ENCODE data around the gene TEAD3.

Gene TEAD3

GRCh38 chr6:35470663-35471120 lies 26.2 kb downstream of the TEAD3 start:
- DNase-seq: no peak
- TF ChIP-seq POLR2A (IDR thresholded peaks at IDR 0.05; ENCODE audit: low read length) (no peak), GATA1 (IDR thresholded peaks at IDR 0.05; ENCODE audit: low read depth, low read length) (no peak)

GRCh38 chr6:35469751-35470662 lies 26.9 kb downstream of the TEAD3 start:
- TF ChIP-seq POLR2A (IDR thresholded peaks at IDR 0.05; ENCODE audit: low read length) (no peak), GATA1 (IDR thresholded peaks at IDR 0.05; ENCODE audit: low read depth, low read length) (no peak)
- DNase-seq: peak; percentile 32 to 47

GRCh38 chr6:35468980-35469750 lies 27.7 kb downstream of the TEAD3 start:
- no peak for TF ChIP-seq GATA1 (IDR thresholded peaks at IDR 0.05; ENCODE audit: low read depth, low read length)
- TF ChIP-seq POLR2A (IDR thresholded peaks at IDR 0.05; ENCODE audit: low read length): no peak
- peak; percentile 48 to 62 for DNase-seq

GRCh38 chr6:35468181-35468979 lies 28.5 kb downstream of the TEAD3 start, which contains the start of gene RPL10A:
Gene RPL10A, plus strand, starts transcription at chr6:35468401. Its CDS starts 34 bp downstream, at chr6:35468435.
- peak; percentile 98 for DNase-seq
- TF ChIP-seq POLR2A (IDR thresholded peaks at IDR 0.05; ENCODE audit: low read length) (peak; percentile 99), GATA1 (IDR thresholded peaks at IDR 0.05; ENCODE audit: low read depth, low read length) (no peak)

GRCh38 chr6:35465646-35466045 lies 31.2 kb downstream of the TEAD3 start:
- no peak for DNase-seq
- TF ChIP-seq POLR2A (IDR thresholded peaks at IDR 0.05; ENCODE audit: low read length): no peak
- no peak for TF ChIP-seq GATA1 (IDR thresholded peaks at IDR 0.05; ENCODE audit: low read depth, low read length)

GRCh38 chr6:35463292-35463691 lies 33.6 kb downstream of the TEAD3 start:
- TF ChIP-seq POLR2A (IDR thresholded peaks at IDR 0.05; ENCODE audit: low read length) (no peak), GATA1 (IDR thresholded peaks at IDR 0.05; ENCODE audit: low read depth, low read length) (no peak)
- no peak for DNase-seq

GRCh38 chr6:35461270-35461669 lies 35.6 kb downstream of the TEAD3 start:
- no peak for DNase-seq
- TF ChIP-seq GATA1 (IDR thresholded peaks at IDR 0.05; ENCODE audit: low read depth, low read length) (no peak), POLR2A (IDR thresholded peaks at IDR 0.05; ENCODE audit: low read length) (no peak)

GRCh38 chr6:35457907-35458306 lies 39.0 kb downstream of the TEAD3 start:
- DNase-seq: no peak
- TF ChIP-seq GATA1 (IDR thresholded peaks at IDR 0.05; ENCODE audit: low read depth, low read length) (no peak), POLR2A (IDR thresholded peaks at IDR 0.05; ENCODE audit: low read length) (no peak)

- DNase-seq: no peak
- TF ChIP-seq GATA1 (IDR thresholded peaks at IDR 0.05; ENCODE audit: low read depth, low read length): no peak
- no peak for TF ChIP-seq POLR2A (IDR thresholded peaks at IDR 0.05; ENCODE audit: low read length)
Observed at GRCh38 chr6:35454391-35455110, 42.3 kb downstream of the TEAD3 start.

GRCh38 chr6:35453236-35453635 lies 43.6 kb downstream of the TEAD3 start:
- peak; percentile 67 to 78 for DNase-seq
- TF ChIP-seq GATA1 (IDR thresholded peaks at IDR 0.05; ENCODE audit: low read depth, low read length) (no peak), POLR2A (IDR thresholded peaks at IDR 0.05; ENCODE audit: low read length) (no peak)

- peak; percentile 96 to 98 for DNase-seq
- TF ChIP-seq GATA1 (IDR thresholded peaks at IDR 0.05; ENCODE audit: low read depth, low read length) (no peak), POLR2A (IDR thresholded peaks at IDR 0.05; ENCODE audit: low read length) (peak; percentile 62)
Observed at GRCh38 chr6:35452183-35453090, 44.4 kb downstream of the TEAD3 start, which contains the start of gene FANCE. Gene FANCE, plus strand, starts transcription at chr6:35452338. Its CDS starts 208 bp downstream, at chr6:35452546.

Data from erythroblast (primary cell).